ENCODE data around the gene UNC80.

UNC80 gene

DNA sequence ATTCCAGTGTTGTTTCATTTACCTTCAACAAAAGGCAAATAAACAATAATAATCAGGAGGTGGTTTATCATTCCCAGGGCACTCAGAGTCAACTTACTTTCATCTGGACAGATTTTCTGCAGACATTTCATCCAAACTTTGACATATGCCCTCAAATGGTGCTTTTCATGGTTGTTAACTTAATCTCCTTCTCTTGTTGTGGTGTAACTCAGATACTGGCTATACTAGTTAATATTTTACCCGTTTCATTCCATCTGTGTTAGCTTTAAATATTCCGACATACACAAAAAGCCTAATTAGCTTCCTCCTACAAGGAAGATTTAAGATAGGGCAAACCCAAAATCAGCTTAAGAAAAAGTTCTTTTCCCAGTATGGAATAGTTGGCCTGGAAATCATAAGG, 186.4 kb downstream of the UNC80 start:
- TF ChIP-seq, protein P1, sequence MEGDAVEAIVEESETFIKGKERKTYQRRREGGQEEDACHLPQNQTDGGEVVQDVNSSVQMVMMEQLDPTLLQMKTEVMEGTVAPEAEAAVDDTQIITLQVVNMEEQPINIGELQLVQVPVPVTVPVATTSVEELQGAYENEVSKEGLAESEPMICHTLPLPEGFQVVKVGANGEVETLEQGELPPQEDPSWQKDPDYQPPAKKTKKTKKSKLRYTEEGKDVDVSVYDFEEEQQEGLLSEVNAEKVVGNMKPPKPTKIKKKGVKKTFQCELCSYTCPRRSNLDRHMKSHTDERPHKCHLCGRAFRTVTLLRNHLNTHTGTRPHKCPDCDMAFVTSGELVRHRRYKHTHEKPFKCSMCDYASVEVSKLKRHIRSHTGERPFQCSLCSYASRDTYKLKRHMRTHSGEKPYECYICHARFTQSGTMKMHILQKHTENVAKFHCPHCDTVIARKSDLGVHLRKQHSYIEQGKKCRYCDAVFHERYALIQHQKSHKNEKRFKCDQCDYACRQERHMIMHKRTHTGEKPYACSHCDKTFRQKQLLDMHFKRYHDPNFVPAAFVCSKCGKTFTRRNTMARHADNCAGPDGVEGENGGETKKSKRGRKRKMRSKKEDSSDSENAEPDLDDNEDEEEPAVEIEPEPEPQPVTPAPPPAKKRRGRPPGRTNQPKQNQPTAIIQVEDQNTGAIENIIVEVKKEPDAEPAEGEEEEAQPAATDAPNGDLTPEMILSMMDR (IDR thresholded peaks at IDR 0.05; ENCODE audit: borderline replicate concordance, insufficient read depth, low read depth, low read length): no peak
- no peak overlapping the region for H3K4me3 ChIP-seq (ENCODE audit: low read depth, low read length)

DNA sequence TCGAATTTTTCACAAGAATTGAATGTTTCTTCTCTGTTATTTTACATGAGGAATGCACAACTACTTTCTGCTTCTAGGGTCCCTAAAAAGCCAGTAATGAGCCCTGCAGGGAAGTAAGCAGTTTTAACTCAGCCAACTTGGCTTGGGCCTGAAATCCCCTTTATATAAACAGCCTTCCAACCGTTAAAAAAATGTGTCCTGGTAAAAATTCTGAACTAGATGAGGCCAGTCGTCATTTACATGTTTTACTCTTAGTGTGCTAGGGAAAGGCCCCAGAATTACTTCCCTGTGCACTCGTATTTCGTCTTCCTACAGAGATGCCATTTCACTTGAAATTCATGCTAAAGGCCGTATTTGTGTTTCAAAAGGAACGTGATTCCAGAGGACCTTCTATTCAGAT, 188.4 kb downstream of the UNC80 start:
- no peak overlapping the region for H3K4me3 ChIP-seq (ENCODE audit: low read depth, low read length)
- TF ChIP-seq, protein P1 (IDR thresholded peaks at IDR 0.05; ENCODE audit: borderline replicate concordance, insufficient read depth, low read depth, low read length): no peak

DNA sequence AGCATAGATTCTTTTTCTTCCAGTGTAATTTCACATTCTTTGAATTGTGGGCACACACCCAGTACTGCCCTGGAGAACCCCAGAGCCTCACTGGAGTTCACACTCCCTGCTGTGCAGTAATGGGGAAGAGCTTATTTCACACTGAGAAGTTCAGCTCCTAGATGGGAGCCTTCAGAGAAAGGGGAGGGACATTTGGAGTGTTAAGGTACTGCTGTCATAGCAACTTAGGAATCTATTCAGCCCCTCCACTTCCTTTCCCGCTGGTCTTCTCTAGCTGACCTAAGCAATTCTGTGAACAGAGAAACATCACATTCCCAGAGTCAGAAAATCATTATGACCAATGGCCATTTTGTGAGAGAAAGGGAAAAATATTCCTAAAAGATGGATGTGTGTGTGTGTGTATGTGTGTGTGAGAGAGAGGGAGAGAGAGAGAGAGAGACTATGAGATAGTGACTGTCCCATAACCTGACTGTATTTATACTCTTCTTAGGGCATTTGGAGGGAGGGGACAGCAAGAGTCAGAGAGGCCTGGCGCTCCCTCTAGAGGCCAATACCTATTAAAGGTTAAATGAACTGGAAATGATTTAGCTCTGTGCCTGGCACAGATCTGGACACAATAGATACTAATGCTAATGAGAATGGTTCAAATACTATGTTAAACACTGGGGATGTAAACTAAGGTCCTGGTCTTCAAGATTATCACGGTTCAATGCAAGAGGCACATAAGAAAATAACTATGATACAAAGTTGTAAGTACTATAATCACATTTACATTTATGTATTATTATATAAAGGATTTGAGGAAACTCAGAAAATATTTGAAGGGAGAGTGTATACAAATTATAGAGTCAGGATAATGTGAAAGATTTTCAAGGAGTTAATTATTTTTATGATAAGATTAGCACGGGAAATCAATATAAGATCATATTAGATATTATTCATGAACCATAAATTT, 189.3 kb downstream of the UNC80 start:
- no peak overlapping the region for H3K4me3 ChIP-seq (ENCODE audit: low read depth, low read length)
- TF ChIP-seq, protein P1 (IDR thresholded peaks at IDR 0.05; ENCODE audit: borderline replicate concordance, insufficient read depth, low read depth, low read length): peak; percentile 60; the same call in 1 of the 2 replicates

GRCh38 chr2:209965723-209966122, 194.1 kb downstream of the UNC80 start:
- no peak overlapping the region for H3K4me3 ChIP-seq (ENCODE audit: low read depth, low read length)
- TF ChIP-seq, protein P1 (IDR thresholded peaks at IDR 0.05; ENCODE audit: borderline replicate concordance, insufficient read depth, low read depth, low read length): no peak

- H3K4me3 ChIP-seq (ENCODE audit: low read depth, low read length): no peak overlapping the region
- TF ChIP-seq, protein P1 (IDR thresholded peaks at IDR 0.05; ENCODE audit: borderline replicate concordance, insufficient read depth, low read depth, low read length): no peak
Observed at GRCh38 chr2:209969692-209970091, 198.1 kb downstream of the UNC80 start.

DNA sequence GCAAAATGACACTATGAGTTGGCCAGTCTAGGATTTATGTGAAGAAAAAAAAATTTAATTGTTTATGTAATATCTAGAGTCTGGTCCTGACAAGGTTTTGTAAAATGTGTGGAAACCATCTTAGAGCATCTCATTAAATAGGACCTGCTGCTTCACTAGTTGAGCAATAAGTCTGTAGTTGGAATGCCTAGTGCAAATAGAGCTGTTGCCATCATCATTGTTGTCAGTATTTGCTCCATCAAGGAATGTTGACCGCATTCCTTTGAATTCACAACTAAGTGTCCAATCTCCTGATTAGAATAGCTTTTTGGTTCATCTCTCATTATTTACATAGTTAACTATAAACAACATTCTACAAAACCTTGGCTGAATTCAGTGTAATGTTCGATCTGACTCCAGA, 198.6 kb downstream of the UNC80 start:
- TF ChIP-seq, protein P1 (IDR thresholded peaks at IDR 0.05; ENCODE audit: borderline replicate concordance, insufficient read depth, low read depth, low read length): no peak
- no peak overlapping the region for H3K4me3 ChIP-seq (ENCODE audit: low read depth, low read length)

- TF ChIP-seq, protein P1 (IDR thresholded peaks at IDR 0.05; ENCODE audit: borderline replicate concordance, insufficient read depth, low read depth, low read length): no peak
- no peak overlapping the region for H3K4me3 ChIP-seq (ENCODE audit: low read depth, low read length)
Observed at GRCh38 chr2:209970711-209971110, 199.1 kb downstream of the UNC80 start.

Measured in GM12875 (cell line).